SK-N-SH treated with all-trans-retinoic acid at 6 μM for 48 hours (cell line): Measurements from ENCODE around the gene CCN6.

ENCODE experiments used
- BACH2 ChIP-seq: fragments of 250-450 bp; sonication (Bioruptor Pico); IDR thresholded peaks from 2 replicates; pipeline ENCODE4 v1.9.0; 2021; ENCODE audit warnings: mild to moderate bottlenecking, borderline replicate concordance
- OSR1 ChIP-seq: fragments of 250-450 bp; sonication (Bioruptor Pico); IDR thresholded peaks from 2 replicates; pipeline ENCODE4 v1.8.0; 2022; ENCODE audit warnings: moderate library complexity, mild to moderate bottlenecking, inconsistent platforms
- PPARA ChIP-seq: fragments of 250-450 bp; sonication (Bioruptor Pico); IDR thresholded peaks from 2 replicates; pipeline ENCODE4 v1.5.0; 2020; ENCODE audit warnings: mild to moderate bottlenecking, borderline replicate concordance
- RARB ChIP-seq: fragments of 250-450 bp; sonication (Bioruptor Pico); IDR thresholded peaks from 2 replicates; pipeline ENCODE4 v1.8.0; 2021; ENCODE audit warnings: mild to moderate bottlenecking, moderate library complexity
- SNAI2 ChIP-seq: fragments of 250-450 bp; sonication (Bioruptor Pico); IDR thresholded peaks from 2 replicates; pipeline ENCODE4 v1.5.0; 2020; ENCODE audit warnings: mild to moderate bottlenecking, moderate library complexity
- TCF4 ChIP-seq: fragments of 250-450 bp; sonication (Bioruptor Pico); IDR thresholded peaks from 2 replicates; pipeline ENCODE4 v1.8.0; 2021; ENCODE audit warnings: mild to moderate bottlenecking, moderate library complexity, borderline replicate concordance
- TOX ChIP-seq: fragments of 250-450 bp; sonication (Bioruptor Pico); IDR thresholded peaks from 2 replicates; pipeline ENCODE4 v1.8.0; 2021; ENCODE audit warnings: mild to moderate bottlenecking, moderate library complexity, borderline replicate concordance
- ZFP3 ChIP-seq: fragments of 250-450 bp; sonication (Bioruptor Pico); IDR thresholded peaks from 2 replicates; pipeline ENCODE4 v1.5.0; 2020; ENCODE audit warnings: mild to moderate bottlenecking, moderate library complexity
- ZNF70 ChIP-seq: fragments of 450-650 bp; formaldehyde crosslinking; IDR thresholded peaks from 2 replicates; pipeline ENCODE4 v1.5.0; 2020; ENCODE audit warnings: mild to moderate bottlenecking, moderate library complexity
- TF ChIP-seq, protein P1 (sequence below): fragments of 250-450 bp; sonication (Bioruptor Pico); IDR thresholded peaks from 2 replicates; pipeline ENCODE4 v1.5.1; 2021; ENCODE audit warnings: mild to moderate bottlenecking, moderate library complexity
- TF ChIP-seq, protein P2 (sequence below): fragments of 250-450 bp; sonication (Bioruptor Pico); IDR thresholded peaks from 2 replicates; pipeline ENCODE4 v1.5.1; 2020; ENCODE audit warnings: low read depth, mild to moderate bottlenecking, moderate library complexity
- TF ChIP-seq, protein P3 (sequence below): fragments of 250-450 bp; sonication (Bioruptor Pico); IDR thresholded peaks from 2 replicates; pipeline ENCODE4 v1.8.0; 2021; ENCODE audit warnings: low read depth, mild to moderate bottlenecking, moderate library complexity, borderline replicate concordance

DNA sequence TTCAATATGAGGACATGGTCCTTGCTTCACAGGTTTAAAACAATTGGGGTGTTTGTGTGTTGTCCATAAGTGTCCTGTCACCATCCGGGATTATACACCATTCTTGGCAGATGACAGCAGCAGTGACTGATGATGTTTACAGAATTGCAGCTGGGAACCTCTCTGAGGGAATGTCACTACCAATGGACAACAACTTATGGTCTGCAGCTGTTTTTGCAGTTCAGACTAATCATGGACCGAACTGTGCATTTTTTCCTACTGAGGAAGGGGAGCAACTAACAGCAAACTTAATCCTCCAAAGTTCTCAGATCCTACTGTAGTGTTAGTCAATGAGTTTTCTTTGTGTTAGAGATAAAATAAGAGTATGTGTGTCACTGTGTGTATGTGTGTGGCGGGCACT, 59.5 kb downstream of the CCN6 start:
- TF ChIP-seq RARB (CRISPR knock-in tag) (no peak), OSR1 (CRISPR knock-in tag) (no peak), ZFP3 (CRISPR knock-in tag) (no peak), SNAI2 (CRISPR knock-in tag) (no peak), TCF4 (no peak), TOX (CRISPR knock-in tag) (no peak), BACH2 (CRISPR knock-in tag) (no peak), PPARA (CRISPR knock-in tag) (no peak), ZNF70 (CRISPR knock-in tag) (no peak)
- TF ChIP-seq, protein P1, sequence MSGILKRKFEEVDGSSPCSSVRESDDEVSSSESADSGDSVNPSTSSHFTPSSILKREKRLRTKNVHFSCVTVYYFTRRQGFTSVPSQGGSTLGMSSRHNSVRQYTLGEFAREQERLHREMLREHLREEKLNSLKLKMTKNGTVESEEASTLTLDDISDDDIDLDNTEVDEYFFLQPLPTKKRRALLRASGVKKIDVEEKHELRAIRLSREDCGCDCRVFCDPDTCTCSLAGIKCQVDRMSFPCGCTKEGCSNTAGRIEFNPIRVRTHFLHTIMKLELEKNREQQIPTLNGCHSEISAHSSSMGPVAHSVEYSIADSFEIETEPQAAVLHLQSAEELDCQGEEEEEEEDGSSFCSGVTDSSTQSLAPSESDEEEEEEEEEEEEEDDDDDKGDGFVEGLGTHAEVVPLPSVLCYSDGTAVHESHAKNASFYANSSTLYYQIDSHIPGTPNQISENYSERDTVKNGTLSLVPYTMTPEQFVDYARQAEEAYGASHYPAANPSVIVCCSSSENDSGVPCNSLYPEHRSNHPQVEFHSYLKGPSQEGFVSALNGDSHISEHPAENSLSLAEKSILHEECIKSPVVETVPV (CRISPR knock-in tag) = no peak
- TF ChIP-seq, protein P2, sequence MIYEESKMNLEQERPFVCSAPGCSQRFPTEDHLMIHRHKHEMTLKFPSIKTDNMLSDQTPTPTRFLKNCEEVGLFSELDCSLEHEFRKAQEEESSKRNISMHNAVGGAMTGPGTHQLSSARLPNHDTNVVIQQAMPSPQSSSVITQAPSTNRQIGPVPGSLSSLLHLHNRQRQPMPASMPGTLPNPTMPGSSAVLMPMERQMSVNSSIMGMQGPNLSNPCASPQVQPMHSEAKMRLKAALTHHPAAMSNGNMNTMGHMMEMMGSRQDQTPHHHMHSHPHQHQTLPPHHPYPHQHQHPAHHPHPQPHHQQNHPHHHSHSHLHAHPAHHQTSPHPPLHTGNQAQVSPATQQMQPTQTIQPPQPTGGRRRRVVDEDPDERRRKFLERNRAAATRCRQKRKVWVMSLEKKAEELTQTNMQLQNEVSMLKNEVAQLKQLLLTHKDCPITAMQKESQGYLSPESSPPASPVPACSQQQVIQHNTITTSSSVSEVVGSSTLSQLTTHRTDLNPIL (CRISPR knock-in tag) = no peak
- TF ChIP-seq, protein P3, sequence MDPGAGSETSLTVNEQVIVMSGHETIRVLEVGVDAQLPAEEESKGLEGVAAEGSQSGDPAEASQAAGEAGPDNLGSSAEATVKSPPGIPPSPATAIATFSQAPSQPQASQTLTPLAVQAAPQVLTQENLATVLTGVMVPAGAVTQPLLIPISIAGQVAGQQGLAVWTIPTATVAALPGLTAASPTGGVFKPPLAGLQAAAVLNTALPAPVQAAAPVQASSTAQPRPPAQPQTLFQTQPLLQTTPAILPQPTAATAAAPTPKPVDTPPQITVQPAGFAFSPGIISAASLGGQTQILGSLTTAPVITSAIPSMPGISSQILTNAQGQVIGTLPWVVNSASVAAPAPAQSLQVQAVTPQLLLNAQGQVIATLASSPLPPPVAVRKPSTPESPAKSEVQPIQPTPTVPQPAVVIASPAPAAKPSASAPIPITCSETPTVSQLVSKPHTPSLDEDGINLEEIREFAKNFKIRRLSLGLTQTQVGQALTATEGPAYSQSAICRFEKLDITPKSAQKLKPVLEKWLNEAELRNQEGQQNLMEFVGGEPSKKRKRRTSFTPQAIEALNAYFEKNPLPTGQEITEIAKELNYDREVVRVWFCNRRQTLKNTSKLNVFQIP (CRISPR knock-in tag) = no peak
